HK-2 (cell line): ENCODE measurements around the gene HINT2.

Experiments used
- DNase-seq: peaks from one replicate; pipeline ENCODE4 v3.0.0-alpha.2; 2018; ENCODE audit not compliant: unreplicated experiment

Gene HINT2

GRCh38 chr9:35774907-35775635 lies 39.8 kb downstream of the HINT2 start:
- DNase-seq, result no peak

- no peak for DNase-seq
These were observed 42.9 kb downstream of the HINT2 start for GRCh38 chr9:35771943-35772342.

- no peak for DNase-seq
These were observed 43.3 kb downstream of the HINT2 start for GRCh38 chr9:35771534-35771933.

GRCh38 chr9:35771075-35771433 lies 43.8 kb downstream of the HINT2 start:
- DNase-seq, result no peak

GRCh38 chr9:35769763-35770162 lies 45.1 kb downstream of the HINT2 start:
- DNase-seq, result no peak

GRCh38 chr9:35767458-35767857 lies 47.4 kb downstream of the HINT2 start:
- DNase-seq, result no peak

GRCh38 chr9:35766997-35767396 lies 47.8 kb downstream of the HINT2 start:
- DNase-seq, result no peak

GRCh38 chr9:35763803-35764202 lies 51.0 kb downstream of the HINT2 start:
- no peak for DNase-seq

- DNase-seq, result no peak
These were observed 51.7 kb downstream of the HINT2 start for GRCh38 chr9:35763181-35763580.
